ENCODE data around the gene ARV1.
"Not testable (repeated sequence)": the region's sequence is repeated elsewhere in the genome, so short reads cannot be mapped to it uniquely, and the experiment has no call there.

Gene ARV1

GRCh38 chr1:231027971-231028370 lies 49.1 kb downstream of the ARV1 start:
- TF ChIP-seq CTCF (IDR thresholded peaks at IDR 0.05; ENCODE audit: low read depth, low read length), result no peak
- H3K27ac ChIP-seq, result peak overlapping the region; percentile 68
- no peaks in the 10 kb centered on the region for H3K9me3 ChIP-seq (ENCODE audit: severe bottlenecking)
- DNase-seq, result no peak
- H3K36me3 ChIP-seq, result peaks cover 19% of the 10 kb centered on the region
- H3K4me3 ChIP-seq (ENCODE audit: low read depth, low read length), result no peak overlapping the region
- no peaks in the 10 kb centered on the region for H3K27me3 ChIP-seq (ENCODE audit: insufficient read depth, low read depth, severe bottlenecking)

GRCh38 chr1:231028682-231029081 lies 49.8 kb downstream of the ARV1 start:
- TF ChIP-seq CTCF (IDR thresholded peaks at IDR 0.05; ENCODE audit: low read depth, low read length), result no peak
- no peak for DNase-seq
- no peaks in the 10 kb centered on the region for H3K27me3 ChIP-seq (ENCODE audit: insufficient read depth, low read depth, severe bottlenecking)
- H3K4me3 ChIP-seq (ENCODE audit: low read depth, low read length), result no peak overlapping the region
- H3K27ac ChIP-seq, result peak overlapping the region; percentile 68; the same call in 1 of the 2 replicates
- peaks cover 24% of the 10 kb centered on the region for H3K36me3 ChIP-seq
- no peaks in the 10 kb centered on the region for H3K9me3 ChIP-seq (ENCODE audit: severe bottlenecking)

GRCh38 chr1:231029247-231029646 lies 50.4 kb downstream of the ARV1 start:
- not testable (repeated sequence) for H3K27ac ChIP-seq; DNase-seq; H3K27me3 ChIP-seq (ENCODE audit: insufficient read depth, low read depth, severe bottlenecking); H3K9me3 ChIP-seq (ENCODE audit: severe bottlenecking); H3K4me3 ChIP-seq (ENCODE audit: low read depth, low read length)
- peaks cover 29% of the 10 kb centered on the region for H3K36me3 ChIP-seq

GRCh38 chr1:231029841-231030240 lies 50.9 kb downstream of the ARV1 start:
- H3K36me3 ChIP-seq, result peaks cover 28% of the 10 kb centered on the region
- no peak for DNase-seq
- TF ChIP-seq CTCF (IDR thresholded peaks at IDR 0.05; ENCODE audit: low read depth, low read length), result no peak
- no peaks in the 10 kb centered on the region for H3K9me3 ChIP-seq (ENCODE audit: severe bottlenecking)
- no peak overlapping the region for H3K4me3 ChIP-seq (ENCODE audit: low read depth, low read length)
- H3K27me3 ChIP-seq (ENCODE audit: insufficient read depth, low read depth, severe bottlenecking), result no peaks in the 10 kb centered on the region
- no peak overlapping the region for H3K27ac ChIP-seq

- no peak for DNase-seq
- Histone ChIP-seq H3K27ac (0 out of 2 replicates have a peak overlapping the region, but pooled peaks have one; percentile 13), H3K27me3 (ENCODE audit: insufficient read depth, low read depth, severe bottlenecking) (no peaks in the 10 kb centered on the region), H3K4me3 (ENCODE audit: low read depth, low read length) (no peak overlapping the region), H3K36me3 (peaks cover 48% of the 10 kb centered on the region), H3K9me3 (ENCODE audit: severe bottlenecking) (no peaks in the 10 kb centered on the region)
- TF ChIP-seq CTCF (IDR thresholded peaks at IDR 0.05; ENCODE audit: low read depth, low read length), result no peak
Observed at GRCh38 chr1:231032963-231033362, 54.1 kb downstream of the ARV1 start.

- no peak for DNase-seq
- Histone ChIP-seq H3K9me3 (ENCODE audit: severe bottlenecking) (no peaks in the 10 kb centered on the region), H3K27me3 (ENCODE audit: insufficient read depth, low read depth, severe bottlenecking) (no peaks in the 10 kb centered on the region), H3K4me3 (ENCODE audit: low read depth, low read length) (no peak overlapping the region), H3K27ac (no peak overlapping the region), H3K36me3 (peaks cover 48% of the 10 kb centered on the region)
- TF ChIP-seq CTCF (IDR thresholded peaks at IDR 0.05; ENCODE audit: low read depth, low read length), result no peak
Observed at GRCh38 chr1:231035799-231036198, 56.9 kb downstream of the ARV1 start.
